GM21737 (cell line): ENCODE measurements around the gene CTU1.

Experiments used
- ATAC-seq: cut with Tn5 transposase; IDR thresholded peaks from one replicate; pipeline ENCODE4 v1.9.1; 2021; ENCODE audit warnings: mild to moderate bottlenecking, moderate library complexity; ENCODE audit not compliant: unreplicated experiment

CTU1 gene

DNA sequence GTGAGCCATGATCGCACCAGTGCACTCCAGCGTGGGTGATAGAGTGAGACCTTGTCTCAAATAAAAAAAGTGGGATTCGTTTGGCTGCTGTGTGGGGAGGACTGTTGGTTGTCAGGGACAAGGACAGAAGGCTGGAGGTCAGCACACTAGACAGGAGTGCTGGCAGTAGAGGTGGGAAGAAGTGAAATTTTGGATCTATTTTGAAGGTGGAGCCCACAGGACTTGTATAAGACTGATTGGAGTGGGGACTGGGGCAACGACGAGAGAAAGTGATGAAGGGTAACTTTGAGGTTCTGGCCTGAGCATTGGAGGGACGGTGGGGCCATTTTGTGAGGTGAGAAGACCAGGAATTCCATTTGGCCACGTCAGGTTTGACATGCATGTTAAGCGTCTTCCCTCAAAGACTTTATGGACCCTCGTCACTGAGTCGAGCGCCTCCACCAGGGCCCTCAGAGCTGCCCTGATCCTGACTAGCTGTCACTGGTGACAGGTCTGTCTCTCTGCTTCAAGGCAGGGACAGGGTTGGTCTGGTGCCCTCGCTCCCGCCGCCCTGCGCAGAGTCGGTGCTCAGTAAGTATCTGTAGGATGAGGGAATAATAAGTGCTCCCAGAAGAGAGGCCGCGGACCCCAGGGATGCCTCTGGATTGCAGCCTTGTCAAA, 673 bp downstream of the CTU1 start:
- ATAC-seq, result no peak

- no peak for ATAC-seq
These were observed 4.3 kb downstream of the CTU1 start for GRCh38 chr19:51103926-51104341.

DNA sequence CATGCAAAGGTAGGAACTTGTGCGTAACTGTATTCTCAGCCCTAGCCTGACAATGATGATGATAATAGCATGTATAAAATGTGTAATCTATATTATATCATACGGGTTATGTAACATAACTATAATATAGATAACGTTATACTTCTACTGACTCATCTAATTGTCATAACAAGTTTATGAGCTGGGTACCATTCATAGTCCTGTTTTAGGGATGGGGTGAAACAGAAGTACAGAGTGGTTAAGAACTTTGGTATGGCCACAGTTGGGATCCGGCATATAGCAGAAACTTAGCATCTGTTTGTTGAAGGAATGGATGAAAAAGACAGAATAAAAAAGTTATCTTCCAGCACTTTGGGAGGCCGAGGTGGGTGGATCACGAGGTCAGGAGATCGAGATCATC, 5.2 kb downstream of the CTU1 start:
- no peak for ATAC-seq

DNA sequence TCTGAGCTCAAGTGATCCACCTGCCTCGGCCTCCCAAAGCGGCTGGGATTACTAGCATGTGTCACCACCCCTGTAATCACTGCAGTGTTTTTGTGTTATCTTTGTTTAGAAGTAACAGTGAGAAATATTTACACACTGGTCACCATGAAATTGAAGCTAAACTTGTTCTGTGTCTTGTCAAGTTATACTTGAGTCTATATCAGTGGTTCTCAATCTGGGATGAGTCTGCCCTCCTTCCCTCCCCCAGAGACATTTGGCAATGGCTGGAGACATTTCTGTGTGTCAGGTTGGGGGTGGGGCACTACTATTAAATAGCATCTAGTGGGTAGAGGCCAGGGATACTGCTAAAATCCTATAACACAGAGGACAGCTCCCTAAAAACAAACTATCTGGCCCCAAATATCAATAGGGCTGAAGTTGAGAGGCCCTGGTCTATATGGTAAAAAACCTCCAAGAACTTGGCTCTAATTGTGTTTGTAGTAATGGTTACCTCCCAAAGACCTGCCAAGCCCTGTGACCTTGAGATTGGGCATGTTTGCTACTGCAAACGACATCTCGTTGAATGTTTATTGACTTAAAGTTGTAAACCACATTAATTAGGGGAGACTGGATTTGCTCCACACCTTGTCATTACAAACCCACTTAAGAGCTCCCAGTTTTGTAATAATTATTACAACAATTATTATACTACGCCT, 6.9 kb downstream of the CTU1 start:
- no peak for ATAC-seq

DNA sequence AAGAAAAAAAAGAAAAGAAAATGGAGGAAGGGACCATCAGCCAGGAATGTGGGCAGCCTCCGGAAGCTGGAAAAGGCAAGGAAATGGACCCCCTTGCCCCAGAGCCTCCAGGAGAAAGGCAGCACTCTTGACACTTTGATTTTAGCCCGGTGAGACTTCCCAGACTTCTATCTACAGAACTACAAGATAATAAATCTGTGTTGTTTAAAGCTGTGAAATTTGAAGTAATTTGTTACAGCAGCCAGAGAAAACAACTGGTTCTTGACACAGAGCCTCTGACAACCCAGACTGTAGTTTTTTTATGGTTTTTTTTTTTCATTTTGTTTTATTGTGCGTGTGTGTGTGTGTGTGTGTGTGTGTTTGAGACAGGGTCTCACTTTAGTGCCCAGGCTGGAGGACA, 7.6 kb downstream of the CTU1 start:
- no peak for ATAC-seq

GRCh38 chr19:51099047-51099382, 9.2 kb downstream of the CTU1 start:
- ATAC-seq, result no peak

GRCh38 chr19:51098365-51099046, 9.7 kb downstream of the CTU1 start:
- no peak for ATAC-seq

- no peak for ATAC-seq
These were observed 10.4 kb downstream of the CTU1 start for GRCh38 chr19:51097796-51098195.

DNA sequence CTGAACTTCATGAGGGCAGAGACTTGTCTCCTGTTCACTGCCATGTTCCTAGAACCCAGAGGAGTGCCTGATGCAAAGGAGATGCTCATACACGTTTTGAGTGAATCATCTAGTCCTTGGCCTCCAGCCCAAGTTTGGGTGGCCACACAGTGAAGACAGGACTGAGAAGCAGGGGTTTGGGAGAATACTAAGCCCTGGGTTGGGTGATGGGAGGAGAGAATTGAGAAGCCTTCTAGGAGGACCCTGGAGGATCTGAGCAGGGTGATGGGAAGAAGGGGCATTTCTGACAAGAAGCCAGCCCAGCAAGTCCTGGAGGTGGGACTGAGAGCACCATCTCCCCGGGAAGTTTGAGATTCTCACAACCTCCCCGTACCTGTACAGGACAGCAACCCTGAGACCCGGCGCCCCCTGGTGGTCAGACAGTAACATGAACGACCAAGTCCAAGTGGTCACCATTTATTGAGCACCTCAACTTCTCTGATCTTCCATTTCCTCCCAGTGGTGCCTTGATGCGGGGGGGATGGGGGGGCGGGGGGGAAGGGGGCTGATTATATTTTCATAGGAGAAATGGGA, 11.0 kb downstream of the CTU1 start:
- no peak for ATAC-seq

DNA sequence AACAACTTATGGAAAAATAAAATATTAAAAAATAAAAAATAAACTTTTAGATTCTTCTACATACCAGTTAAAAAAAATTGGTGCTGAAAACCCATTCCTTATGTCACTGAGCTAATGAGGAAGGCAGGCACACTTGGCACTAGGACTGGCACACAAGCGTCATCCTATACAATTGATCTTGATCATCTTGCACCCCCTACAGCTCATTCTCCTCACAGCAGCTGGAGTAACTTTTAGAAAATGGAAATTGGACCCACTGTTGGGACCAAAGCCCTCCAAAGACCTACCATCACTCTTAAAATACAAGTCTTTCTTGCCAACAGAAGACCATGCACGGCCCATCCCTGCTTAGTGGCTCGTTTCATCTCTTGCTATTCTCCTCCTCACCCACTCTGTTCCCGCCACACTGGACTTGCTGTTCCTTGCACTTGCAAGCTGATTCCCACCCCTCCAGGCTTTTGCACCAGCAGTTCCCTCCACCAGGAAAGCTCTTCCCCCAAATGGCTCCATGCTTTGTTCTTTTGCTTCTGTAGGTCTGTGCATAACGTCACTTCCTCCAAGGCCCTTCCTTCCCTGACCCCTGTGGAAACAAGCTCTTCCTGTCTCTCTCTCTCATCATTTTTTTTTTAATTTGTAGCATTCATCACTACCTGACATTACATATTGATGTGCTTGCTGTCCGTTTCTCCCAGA, 11.6 kb downstream of the CTU1 start:
- no peak for ATAC-seq

DNA sequence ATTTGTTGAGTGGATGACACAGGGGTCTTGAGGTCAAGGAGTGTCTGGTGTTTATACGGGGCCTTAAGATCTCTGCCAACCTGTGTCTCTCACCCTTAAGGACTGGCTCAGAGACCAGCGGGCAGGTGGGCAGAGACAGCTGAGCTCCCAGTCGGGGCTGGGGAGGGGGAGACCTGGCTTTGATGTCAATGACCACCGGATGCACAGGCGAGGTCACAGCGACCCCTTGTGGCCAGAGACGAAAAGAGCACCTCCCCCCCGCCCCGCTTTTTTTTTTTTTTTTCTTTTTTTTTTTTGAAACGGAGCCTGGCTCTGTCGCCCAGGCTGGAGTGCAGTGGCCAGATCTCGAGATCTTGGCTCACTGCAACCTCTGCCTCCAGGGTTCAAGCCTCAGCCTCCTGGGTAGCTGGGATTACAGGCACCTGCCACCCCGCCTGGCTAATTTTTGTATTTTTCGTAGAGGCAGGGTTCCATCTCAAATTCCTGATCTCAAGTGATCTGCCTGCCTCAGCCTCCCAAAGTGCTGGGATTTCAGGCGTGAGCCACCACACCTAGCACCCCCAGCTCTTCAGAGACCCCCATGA, 13.4 kb downstream of the CTU1 start:
- no peak for ATAC-seq

GRCh38 chr19:51093510-51094345, 14.5 kb downstream of the CTU1 start:
- ATAC-seq, result no peak

- ATAC-seq, result no peak
These were observed 15.1 kb downstream of the CTU1 start for GRCh38 chr19:51093101-51093500.

DNA sequence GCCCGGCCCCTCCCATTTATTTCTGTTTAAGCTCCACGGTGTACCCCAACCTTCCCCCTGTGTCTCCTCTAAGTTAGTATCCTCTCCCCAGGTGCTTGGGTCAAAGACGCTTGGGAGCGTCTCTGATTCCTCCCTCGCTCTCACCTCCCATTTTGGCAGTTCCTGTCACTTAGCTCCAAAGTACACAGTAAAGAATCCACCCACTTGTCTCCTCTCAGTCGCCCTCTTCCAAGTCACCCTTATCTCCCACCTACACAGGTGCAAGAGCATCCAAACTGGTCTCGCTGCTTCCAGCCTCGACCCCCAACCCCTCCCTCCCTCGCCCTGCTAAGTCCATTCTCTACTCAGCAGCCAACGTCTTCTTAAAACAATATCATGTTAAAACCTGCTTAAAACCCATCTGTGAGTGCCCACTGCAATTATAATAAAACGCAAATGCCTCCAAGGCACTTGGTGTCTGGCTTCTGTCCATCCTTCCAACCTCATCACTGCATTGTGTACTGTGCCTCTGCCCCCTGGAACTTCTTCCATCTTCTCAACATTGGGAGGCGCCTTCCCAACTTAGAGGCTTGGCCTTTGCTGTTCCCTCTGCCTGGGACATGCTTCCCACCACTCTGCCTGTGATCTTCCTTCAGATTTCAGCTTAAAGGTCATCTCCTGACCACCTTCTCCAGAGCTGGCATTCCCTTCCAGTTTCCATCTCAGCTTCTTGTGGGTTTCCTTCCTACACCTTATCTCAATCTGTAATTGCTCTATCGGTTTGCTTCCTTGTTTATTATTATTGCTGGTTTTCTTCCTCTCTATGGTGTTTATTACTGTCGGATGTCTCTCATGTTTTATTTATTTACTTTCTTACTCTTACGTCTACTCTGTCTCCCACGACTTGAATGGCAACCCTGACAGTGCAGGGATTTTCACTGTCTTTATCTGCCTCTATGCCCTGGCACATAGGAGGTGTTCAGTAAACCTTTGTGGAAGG, 16.0 kb downstream of the CTU1 start:
- ATAC-seq, result no peak

DNA sequence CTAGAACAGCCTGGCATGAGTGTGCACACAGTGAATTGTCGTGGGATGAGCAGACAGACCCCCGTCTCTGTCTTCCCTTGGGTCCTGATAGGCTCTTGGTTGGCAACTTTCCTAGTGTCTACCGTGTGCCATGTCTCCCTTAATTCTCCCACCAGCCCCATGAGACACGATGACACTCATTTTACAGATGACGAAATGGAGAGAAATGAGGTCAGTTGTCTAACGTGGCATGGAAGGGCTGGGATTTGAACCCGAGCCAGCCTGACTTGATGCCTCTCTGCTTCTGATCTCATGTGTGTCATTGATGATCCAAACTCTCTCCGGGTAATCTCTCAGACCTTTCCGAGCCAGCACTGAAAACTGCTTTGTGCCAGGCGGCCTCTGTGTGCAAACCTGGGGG, 17.1 kb downstream of the CTU1 start:
- no peak for ATAC-seq

DNA sequence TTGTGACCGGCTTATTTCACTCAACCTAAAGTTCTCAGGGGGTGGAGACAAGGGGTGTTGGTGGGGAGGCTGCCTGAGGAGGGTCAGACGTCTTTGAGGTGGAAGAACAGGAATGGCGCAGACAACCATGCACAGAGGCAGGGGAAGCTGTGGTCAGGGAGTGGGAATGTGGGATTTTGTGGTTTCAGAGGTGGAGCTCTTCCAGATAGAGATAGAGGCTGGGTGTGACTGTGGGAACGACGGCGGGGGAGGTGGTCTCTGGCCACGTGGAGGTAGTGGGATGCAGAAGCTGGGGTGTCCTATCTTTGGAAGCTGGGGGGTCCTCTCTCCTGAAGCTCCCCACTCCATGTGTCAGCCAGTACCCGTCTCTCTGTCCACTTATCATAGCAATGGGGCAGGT, 17.7 kb downstream of the CTU1 start:
- ATAC-seq, result no peak

DNA sequence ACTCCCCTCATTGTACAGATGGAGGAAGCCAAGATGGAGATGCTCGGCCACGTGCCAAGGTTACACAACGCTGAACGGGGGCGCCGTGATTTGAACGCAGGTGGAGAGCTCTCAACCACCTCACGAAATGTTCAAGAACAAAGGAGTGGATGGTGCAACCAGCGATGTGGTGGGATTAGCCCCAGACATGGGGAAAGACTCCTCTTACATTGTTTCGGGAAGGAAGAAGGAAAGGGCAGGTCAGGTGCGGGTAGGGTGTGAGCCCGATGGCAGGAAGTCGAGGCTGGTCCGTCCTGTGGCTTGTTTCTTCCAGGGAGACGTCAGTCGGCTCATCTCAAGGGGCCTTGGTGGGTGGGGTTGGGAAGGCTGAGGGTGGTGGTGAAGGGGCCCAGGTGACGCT, 18.4 kb downstream of the CTU1 start:
- ATAC-seq, result no peak

DNA sequence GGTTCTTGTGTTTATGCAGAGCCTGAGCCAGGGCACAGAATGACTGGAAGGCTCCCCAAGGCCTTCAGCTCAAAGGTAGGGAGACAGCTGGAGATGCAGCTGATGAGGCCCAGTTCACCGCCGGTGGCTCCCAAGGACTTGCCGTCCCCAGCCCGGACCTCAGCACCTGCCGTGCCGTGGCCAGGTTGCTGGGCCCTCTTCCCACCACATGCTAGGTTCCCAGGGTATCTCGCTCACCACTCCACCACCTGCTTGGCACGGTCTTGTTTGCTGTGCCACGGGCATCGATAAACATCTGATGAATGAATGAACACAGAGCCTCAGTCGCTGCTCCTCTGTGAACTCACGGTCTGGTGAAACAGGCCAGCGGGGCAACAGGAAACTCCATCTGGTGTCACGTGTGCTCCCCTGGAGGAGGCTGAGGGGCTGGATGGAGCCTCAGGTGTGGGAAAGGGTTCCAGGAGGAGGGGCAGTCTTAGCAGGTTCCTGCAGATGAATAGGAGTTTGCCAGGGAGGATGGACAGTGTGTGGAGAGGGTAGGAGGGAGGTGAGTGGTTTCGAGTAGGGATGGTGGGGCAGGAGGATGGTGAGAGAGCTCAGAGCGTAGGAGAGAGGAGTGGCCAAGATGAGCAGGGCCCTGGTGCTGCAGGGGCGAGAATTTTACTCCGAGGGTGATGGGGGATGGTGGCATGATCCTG, 21.9 kb downstream of the CTU1 start:
- ATAC-seq, result no peak
